Amygdala (tissue), 56 donors: ENCODE results near the gene LDHD.
A peak's percentile ranks its signal among the peaks of the same experiment; 100 is the strongest.

Experiments
- DNase-seq, 56 donors: peaks; one replicate each; lab custom pipeline; 2025; lab: John Stamatoyannopoulos, UW

The LDHD gene

GRCh38 chr16:75083813-75084212, 32.8 kb downstream of the LDHD start:
- DNase-seq = no peak

GRCh38 chr16:75081179-75081859, 35.3 kb downstream of the LDHD start:
- DNase-seq = no peak

DNA sequence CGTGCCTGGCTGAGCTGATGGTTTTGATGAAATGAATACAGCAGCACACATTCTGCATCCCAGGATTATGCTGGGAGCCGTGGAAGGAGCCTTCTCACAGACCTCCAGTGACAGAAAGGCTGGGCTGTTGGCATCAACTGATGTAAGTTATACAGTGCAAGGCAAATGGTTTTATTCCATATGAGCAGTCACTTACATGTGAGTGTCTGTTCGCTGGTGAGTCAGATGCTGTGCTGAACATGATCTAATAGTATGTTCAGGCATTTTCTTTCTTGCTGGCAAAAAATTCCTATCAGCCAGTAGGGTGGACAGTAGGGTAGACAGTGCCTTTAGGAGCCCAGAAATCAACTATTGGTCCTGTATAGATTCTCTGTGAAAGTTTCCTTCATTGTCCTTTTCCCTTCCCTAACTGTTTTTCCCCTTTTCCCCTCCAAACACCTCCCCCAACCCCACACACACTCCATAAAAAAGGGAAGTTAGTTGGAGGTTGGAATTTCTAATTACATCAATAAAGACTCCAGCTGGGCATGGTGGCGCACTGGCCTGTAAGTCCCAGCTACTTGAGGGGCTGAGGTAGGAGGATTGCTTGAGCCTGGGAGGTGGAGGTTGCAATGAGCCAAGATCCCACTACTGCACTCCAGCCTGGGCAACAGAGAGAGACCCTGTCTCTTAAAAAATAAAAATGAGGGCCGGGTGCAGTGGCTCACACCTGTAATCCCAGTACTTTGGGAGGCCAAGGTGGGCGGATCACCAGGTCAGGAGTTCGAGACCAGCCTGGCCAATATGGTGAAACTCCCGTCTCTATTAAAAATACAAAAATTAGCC, 36.2 kb downstream of the LDHD start:
- no peak for DNase-seq

DNA sequence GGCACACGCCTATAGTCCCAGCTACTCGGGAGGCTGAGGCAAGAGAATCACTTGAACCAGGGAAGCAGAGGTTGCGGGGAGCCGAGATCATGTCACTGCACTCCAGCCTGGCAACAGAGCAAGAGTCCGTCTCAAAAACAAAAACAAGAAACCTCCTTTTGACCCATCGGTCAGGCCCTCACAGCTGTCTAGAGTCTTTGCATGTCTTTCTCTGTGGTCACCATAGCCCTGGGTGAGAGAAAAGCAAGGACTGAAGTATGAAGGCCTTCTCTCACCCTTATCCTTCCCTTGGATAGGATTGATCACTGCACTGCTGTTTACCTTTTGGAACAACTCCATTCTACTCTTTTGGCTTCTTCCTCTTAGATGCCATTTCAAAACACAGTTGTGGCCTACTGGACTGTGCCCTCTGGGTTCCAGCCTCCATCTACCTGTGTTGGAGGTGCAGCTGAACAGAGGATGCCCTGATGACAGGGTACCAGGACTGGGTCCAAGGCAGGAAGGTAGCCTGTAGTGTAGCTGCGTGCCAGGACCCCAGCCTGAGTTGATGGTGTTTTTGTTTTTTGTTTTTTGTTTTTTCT, 37.1 kb downstream of the LDHD start:
- DNase-seq = no peak

- no peak for DNase-seq
Observed at GRCh38 chr16:75078886-75079285, 37.7 kb downstream of the LDHD start.

GRCh38 chr16:75075688-75076268, 40.8 kb downstream of the LDHD start:
- DNase-seq = no peak

DNA sequence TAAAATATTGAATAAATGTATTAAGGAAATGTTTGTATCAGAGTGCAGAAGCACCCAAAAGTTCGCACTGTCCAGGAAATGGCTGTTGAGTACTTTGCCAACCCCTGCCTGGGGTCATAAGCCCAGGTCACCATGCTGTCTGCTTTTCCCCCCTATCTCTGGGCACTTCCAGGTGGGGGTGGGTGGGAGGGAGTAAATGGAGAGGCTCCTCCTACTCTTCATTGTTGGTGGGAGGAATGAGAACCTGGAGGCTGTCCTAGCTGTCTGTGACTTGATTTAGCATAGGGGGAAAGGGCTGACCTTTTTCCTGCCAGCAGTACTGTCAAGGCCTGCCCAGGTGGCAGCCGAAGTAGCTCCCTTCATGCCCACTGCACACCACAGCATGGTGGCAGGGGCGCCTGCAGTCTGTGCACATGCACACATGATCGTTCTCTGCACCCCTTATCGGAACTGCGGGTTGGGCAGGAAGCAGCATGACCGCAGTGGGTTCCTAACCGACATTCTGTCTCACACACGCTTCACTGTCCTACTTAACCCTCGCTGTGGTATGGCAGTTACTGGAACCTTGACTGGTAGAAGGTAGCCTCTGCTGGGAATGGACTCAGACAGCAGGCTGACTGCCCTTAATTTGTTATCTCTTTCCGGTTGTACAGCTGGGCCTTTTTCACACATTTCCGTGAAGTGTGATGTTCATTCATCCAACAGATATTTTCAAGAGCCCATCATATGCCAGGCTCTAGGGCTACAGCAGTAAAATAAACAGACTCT, 41.5 kb downstream of the LDHD start:
- no peak for DNase-seq

GRCh38 chr16:75074304-75074793, 42.2 kb downstream of the LDHD start:
- DNase-seq = no peak

DNA sequence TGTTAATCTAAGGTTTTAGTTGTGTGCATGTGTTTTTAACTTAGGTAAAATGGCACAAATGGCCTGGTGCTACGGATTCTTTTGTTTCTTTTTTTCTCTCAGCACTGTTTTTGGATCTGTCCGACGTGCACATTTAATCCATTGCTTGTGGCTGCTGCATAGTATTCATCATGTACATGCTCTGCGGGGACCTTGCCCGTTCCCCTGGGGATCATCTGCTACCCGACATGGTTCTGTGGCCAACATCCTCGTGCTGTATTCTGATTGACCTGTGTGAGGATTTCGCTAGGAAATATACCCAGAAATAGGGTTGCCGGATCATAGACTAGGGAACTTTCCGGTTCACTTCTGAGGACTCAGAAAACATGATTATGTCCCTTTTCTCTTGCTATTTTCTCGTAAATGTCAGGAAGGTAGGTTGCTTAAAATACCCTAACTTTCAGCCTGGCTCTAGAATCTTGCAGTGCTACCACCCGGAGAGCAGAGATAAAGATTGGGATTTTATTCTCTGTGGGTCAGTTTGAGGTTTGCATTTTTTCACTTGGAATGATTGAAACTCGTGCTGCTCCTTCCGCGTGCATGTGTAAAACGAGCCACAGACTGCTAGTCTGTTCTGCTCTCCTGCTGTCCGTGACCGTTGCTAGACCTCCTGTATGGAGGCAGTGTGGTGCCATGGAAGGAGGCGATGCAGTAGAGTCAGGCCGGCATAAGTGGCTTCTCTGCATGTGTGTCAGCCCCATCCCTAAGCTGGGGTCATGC, 42.9 kb downstream of the LDHD start:
- no peak for DNase-seq

DNA sequence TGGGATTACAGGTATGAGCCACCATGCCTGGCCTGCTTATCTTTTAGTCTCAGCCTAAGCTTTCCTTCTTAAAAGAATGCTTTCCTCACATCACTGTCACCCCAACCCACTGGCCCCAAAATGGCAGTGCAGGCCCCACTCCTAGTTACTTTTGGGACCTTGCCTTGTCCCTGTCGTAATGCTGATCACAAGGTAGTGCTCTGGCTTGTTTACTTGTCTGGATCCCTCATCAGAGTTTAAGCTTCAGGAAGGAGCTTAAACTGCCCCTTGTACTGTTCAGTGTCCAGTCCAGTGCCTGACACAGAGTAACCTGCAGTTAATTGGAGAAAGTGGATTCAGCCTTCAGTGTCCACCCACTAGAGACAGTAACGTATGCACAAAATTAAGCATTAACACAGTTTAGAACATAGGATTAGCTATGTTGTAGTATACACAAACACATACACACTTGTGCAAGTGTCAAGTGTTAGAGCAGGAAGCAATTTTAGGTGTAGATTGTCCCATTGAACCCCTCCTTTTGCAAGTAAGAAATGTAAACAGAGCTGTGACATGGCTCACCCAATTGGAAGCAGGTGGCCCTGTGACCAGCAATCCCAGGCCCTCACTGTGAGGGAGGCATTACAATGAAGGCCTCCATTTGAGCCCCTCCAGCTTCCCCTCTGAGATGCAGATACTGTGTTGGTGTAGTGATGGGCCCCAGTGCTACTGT, 44.2 kb downstream of the LDHD start:
- no peak for DNase-seq

DNA sequence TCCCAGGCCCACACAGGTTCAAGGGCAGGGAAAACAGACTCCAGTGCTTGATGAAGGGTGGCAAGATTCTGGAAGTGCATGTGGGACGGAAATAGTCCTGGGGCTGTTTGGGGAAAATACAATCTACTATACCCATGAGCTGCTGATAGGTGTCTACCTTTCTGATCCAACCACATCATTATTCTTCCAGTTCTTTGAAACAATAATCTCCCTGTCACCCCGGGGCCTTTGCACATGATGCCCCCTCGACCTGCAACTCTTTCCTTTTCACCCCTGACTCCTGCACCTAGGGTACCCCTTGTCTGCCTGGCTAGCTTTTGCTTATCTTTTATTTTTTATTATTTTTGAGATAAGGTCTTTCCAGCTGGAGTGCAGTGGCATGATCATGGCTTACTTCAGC, 45.0 kb downstream of the LDHD start:
- no peak for DNase-seq

DNA sequence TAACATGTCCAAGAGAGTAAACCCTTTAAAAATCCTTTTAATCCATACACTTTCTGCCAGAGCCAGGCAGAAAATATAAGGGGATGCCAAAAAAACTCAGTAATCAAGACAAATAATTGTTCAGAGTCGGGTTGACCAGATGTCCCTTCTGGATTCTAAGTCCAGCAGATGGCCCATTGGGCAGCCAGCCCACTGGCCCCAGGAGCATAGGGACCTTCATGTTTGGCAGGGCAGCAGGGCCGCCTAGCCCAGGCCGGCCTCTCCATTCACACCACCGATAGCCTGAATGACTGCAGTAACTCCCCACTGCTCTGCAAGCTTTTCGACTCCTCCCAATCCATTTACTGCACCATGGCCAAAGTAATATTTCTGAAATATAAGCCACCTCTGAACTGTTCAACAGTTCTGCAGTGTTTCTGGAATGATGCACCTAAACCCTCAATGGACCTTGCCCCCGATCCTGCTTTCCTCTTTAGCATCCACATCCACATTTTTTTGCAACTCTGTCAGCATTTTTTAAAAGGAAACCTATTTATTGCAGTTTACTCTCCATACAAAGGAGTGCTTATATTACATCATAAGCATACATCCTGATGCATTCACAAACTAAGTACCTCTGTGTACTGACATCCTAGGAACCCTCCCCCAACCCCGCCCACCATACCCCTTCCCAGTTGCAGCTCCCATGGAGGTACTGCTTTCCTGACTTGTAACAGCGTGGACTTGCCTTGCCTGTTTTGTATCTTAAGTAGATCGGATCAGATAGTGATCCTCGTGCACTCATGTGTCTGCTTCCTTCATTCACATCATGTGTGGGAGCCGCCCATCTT, 46.4 kb downstream of the LDHD start:
- DNase-seq = peak in 26 of 56 donors; percentile 8 to 65 (median 26)

DNA sequence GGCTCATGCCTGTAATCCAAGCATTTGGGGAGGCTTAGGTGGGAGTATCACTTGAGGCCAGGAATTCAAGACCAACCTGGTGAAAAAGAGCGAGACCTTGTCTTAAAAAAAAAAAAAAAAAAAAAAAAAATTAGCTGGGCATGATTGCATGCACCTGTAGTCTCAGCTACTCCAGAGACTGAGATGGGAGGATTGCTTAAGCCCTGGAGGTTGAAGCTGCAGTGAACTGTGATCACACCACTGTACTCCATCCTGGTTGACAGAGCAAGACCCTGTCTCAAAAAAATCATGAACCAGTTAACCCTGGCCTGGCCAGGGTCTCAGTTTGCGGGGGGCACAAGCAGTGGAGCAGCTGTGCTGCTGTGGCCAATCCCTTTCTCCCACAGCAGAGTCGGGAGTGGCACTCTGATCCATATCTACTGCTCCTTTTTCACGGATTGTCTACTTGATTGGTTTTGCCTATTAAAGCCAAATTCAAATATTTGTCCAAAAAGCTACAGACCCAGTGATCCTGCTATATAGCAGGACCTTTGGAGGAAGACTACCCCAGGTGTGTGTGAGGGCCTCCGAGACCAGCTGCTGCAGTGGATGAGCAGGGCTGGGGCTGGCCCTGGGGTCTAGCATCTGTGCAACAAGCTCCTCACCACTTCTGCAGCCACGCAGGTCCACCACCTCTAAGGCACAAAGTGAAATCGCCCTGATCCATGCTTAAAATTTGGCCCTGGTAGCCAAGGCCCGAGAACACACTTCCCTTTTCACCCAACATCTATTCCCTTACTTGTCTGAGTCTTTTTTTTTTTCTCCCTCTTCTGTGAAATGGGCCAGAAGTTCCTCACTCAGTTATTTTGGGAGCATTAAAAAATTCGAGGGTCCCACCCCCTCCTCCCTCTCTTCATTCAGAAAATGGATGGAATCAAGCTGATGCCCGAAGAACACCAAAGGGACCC, 48.2 kb downstream of the LDHD start:
- no peak for DNase-seq

DNA sequence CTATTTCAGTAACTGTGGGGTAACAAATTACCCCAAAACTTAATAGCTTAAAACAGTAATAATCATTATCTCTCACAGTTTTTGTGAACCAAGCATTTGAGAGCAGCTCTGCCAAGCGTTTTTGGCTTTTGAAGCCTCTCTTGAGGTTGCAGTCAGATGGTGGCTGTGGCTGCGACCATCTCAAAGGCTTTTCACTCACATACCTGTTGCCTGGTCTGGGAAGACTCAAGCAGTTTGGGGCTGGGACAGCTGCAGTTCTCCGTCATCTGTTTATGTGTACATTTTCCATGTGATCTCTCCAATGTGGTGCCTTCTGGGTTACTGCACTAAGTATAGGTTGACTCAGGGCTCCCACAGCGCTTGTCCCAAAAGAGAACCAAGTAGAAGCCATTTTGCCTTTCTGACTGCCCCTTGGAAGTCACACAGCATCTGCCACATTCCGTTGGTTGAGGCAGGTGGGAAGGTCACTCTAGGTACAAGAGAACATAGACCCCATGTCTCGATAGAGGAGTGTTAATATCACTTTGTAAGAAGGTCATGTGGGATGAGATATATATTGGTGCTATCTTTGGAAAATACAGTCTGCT, 49.6 kb downstream of the LDHD start:
- no peak for DNase-seq

GRCh38 chr16:75065521-75066149, 50.9 kb downstream of the LDHD start:
- no peak for DNase-seq

GRCh38 chr16:75065149-75065505, 51.5 kb downstream of the LDHD start:
- DNase-seq = no peak
